Right ventricle myocardium superior (tissue), 1 donor: ENCODE measurements around the gene AMBN. TPM values are rescaled to one million over a fixed set of nuclear protein-coding genes. Genes with fewer than 3 reads are reported as not detected.
"Not testable (repeated sequence)": the region's sequence is repeated elsewhere in the genome, so short reads cannot be mapped to it uniquely, and the experiment has no call there.

Source experiments
- ATAC-seq: fragments of 200-7000 bp; cut with Tn5 transposase; one replicate; pipeline ENCODE4 v1.9.1; 2020; ENCODE audit warnings: mild to moderate bottlenecking; ENCODE audit not compliant: poor library complexity
- DNase-seq: peaks from one replicate; pipeline ENCODE4 v3.0.0-alpha.2; 2020
- intact Hi-C: fragments of 100-400 bp; cut with DNase I; formaldehyde crosslinking; loops from one replicate; pipeline ENCODE4 v1.11.2; 2022
- total RNA-seq: library from RNA; stranded (reverse); fragmentation: NEBNext Ultra II Directional; extraction: Animal tissue kit (Norgen Biotek cat#: 25700); gene quantifications from one replicate; pipeline ENCODE4 v1.2.1, GENCODE V29; 2021
- donor health status: DM: no; HTN: yes; CAD: no; lungs with severe emphysema.

AMBN gene
- total RNA-seq, 1 donor from 2014 or later = not detected

- DNase-seq (no peak), ATAC-seq (no peak)
- intact Hi-C loops = no loop called here
These were observed 11.8 kb downstream of the AMBN start for GRCh38 chr4:70603856-70604255.

DNA sequence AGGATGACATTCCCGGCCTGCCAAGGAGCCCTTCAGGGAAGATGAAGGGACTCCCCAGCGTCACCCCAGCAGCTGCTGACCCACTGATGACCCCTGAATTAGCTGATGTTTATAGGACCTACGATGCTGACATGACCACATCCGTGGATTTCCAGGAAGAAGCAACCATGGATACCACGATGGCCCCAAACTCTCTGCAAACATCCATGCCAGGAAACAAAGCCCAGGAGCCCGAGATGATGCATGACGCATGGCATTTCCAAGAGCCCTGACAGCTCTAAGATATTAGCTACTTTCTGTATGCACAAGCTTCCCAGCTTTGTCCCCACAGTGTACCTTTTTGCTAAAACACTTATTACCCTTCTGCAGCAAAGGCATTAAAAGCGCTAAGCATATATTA is 14.4 kb downstream of the AMBN start:
- no peak for DNase-seq
- ATAC-seq = no peak
- intact Hi-C loops = no loop called here

- ATAC-seq = no peak
- DNase-seq = no peak
- intact Hi-C loops = no loop called here
These were observed 15.3 kb downstream of the AMBN start for GRCh38 chr4:70607334-70607853.

DNA sequence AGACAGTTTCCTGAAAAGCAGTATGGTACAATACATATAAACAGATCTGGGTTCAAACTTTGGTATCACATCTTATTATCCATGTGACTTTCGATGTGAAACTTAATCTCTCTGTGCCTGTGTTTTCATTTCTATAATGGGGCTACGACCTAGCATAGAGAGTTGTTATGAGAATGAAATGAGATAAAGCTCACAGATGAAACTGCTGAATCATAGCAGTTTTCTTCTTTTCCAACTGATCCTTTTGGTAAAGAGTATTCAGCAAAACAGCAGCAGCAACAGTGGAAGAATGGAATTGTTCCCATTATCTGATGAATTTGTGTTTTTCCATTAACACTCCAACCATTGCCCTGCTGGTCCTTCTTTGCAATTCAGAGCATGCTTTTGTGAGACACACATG is 16.3 kb downstream of the AMBN start:
- no peak for ATAC-seq
- DNase-seq = no peak
- intact Hi-C loops = no loop called here

GRCh38 chr4:70613306-70614183 is 21.5 kb downstream of the AMBN start:
- ATAC-seq = peak; percentile 48
- intact Hi-C loops = no loop called here
- no peak for DNase-seq

GRCh38 chr4:70614184-70614555 is 22.1 kb downstream of the AMBN start:
- peak; percentile 45 for ATAC-seq
- DNase-seq = no peak
- intact Hi-C loops = no loop called here

DNA sequence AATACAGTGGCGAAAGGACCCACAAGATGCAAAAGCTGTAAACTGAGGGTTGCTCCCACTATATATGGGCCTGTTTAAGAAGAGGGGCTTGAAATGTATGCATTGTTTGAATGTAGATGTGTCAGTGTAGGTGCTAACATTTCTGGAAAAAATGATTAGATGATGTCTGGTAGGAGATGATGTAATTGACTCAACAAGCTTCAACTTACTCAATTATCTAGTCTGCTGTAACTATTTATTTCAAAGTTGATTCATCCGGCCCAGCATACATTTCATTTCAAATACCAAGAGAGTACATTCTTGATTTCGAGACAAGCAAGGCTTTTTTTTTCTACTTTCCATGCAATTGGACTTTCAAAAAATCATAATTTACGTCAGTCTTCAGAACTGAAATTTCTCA is 27.2 kb downstream of the AMBN start:
- intact Hi-C loops = no loop called here
- no peak for DNase-seq
- no peak for ATAC-seq

DNA sequence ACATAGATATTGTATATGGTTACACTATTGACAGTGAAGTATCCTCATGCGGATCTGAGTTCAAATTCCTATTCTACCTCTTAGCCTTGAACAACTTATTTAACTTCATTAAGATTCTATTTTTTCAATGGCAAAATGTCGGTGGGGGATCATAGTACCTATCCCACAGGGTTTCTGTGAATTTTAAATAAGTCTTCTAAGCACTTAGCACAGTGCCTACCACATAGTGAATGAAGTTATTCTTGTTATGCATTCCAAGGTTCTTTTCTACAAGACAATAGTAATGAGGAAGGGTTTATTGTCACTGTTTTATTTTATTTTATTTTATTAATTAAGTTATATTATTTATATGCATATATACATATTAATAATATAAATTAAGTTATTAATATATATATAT is 27.7 kb downstream of the AMBN start:
- ATAC-seq (no peak), DNase-seq (no peak)
- intact Hi-C loops = no loop called here

DNA sequence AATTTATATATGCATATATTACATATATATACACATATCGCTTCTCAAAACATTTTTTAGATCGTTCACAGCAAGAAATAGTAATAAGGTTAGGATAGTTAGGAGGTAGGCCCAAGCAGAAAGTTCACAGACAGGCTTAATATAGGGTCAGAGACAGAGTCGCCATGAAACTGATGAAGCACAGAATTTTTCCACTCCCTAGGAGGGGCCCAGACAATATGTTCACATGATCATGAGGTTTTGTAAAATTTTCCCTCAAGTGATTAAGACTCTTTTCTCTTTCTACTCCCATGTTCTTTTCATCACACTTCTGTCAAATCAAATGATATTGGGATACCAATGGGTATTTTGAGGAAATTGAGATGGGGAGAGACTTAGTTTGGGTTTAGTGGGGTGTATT is 31.3 kb downstream of the AMBN start:
- ATAC-seq (no peak), DNase-seq (no peak)
- intact Hi-C loops = no loop called here

GRCh38 chr4:70624226-70624793 is 32.3 kb downstream of the AMBN start:
- ATAC-seq = no peak
- intact Hi-C loops = no loop called here
- no peak for DNase-seq

- DNase-seq = no peak
- no peak for ATAC-seq
- intact Hi-C loops = no loop called here
These were observed 35.6 kb downstream of the AMBN start for GRCh38 chr4:70627620-70628019.

- ATAC-seq (no peak), DNase-seq (no peak)
- intact Hi-C loops = no loop called here
These were observed 36.4 kb downstream of the AMBN start, which contains the start of gene ENAM for GRCh38 chr4:70628444-70628843. Gene ENAM (plus strand): TSS chr4:70628744. CDS start chr4:70629501, 757 bp downstream.

DNA sequence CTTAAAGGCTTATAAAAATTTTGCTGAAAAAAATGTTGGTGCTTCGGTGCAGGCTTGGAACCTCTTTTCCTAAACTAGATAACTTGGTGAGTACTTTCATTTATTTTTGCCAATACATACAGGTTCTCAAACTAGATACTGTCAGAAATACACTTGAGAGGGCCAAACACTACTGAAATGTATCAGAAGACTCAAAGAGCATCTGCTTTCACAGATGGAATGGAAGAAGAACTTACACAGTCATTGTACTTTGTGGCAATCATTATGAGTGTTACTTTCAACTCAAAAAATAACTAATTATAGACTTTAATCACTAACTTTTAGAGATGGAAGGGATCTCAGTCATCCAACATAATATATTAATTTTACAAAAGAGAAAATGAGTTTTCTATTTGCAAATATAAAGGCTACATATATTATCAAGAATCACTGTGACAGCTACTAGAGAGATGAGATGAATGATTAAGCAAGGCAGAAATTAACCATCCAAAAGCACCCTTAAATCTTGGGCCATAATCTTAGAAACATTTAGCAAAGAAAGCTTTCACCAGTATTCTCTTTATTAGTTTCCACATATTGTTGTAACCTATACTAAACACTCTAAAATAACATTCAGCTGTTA is 37.5 kb downstream of the AMBN start:
- DNase-seq (no peak), ATAC-seq (no peak)
- intact Hi-C loops = no loop called here

GRCh38 chr4:70630162-70630561 is 38.1 kb downstream of the AMBN start:
- no peak for ATAC-seq
- DNase-seq = no peak
- intact Hi-C loops = no loop called here

DNA sequence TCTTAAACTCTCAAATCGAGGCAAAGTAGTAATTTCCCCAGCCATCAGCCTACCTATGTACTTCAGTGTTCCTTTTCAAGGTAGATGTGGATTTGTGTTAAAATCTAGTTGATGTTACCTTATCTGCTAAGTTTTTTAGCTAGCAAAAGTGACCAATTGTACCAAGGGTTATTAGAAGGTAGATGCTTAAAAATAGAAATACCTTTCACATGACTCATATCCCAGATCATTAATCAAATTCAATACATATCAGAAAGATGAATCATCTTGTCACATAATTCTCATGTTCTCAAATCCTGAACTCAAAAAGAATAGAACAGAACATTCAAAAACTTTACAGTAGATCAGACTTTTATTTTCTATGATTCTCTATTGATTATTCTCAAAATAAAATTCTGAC is 40.0 kb downstream of the AMBN start:
- no peak for ATAC-seq
- intact Hi-C loops = no loop called here
- DNase-seq = no peak

DNA sequence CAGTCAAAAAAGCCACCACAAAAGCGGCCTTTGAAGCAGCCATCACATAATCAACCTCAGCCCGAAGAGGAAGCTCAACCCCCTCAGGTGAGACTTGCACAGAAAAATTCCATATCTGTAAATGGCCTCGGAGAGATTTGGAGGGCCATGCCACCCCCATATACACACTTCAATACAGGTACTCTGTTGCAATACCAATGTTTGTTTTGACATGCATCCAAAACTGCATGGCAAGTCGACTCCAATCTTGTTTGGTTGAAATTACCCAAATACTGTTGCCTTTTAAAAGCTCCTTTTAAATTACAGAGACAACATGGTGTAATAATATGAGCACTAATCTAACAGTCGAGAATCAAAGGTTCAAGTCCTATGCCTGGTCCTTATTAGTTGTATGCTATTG is 42.4 kb downstream of the AMBN start:
- intact Hi-C loops = no loop called here
- ATAC-seq (no peak), DNase-seq (no peak)

- DNase-seq = no peak
- intact Hi-C loops = no loop called here
- ATAC-seq = peak; percentile 88
These were observed 45.3 kb downstream of the AMBN start for GRCh38 chr4:70637239-70637913.

GRCh38 chr4:70640192-70640591 is 48.1 kb downstream of the AMBN start:
- ATAC-seq = no peak
- no peak for DNase-seq
- intact Hi-C loops = no loop called here

DNA sequence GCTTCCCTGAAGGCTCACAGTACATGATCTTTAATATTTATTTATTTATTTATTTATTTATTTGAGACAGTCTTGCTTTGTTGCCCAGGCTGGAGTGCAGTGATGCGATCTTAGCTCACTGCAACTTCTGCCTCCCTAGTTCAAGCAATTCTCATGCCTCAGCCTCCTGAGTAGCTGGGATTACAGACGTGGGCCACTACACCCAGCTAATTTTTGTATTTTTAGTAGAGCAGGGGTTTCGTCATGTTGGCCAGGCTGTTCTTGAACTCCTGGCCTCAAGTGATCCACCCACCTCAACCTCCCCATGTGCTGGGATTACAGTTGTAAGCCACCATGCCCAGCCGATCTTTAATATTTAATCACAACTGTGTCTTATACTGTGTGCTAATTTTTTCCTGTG is 58.7 kb downstream of the AMBN start:
- intact Hi-C loops = loop anchor here (5.0 to 10.0 kb wide), 2 partner anchors 344 to 1062 kb away; partner anchors contain the start of gene DCK
- ATAC-seq = not testable (repeated sequence)

More for the DNA sequence above, 58.7 kb downstream of the AMBN start:
- DNase-seq = not testable (repeated sequence)
